NB4 (cell line): ENCODE measurements around the gene ME3.

Experiments
- DNase-seq: peaks from one replicate; pipeline ENCODE4 v3.0.0; 2010; ENCODE audit warnings: low read depth
- H3K4me3 ChIP-seq: one replicate; pipeline ENCODE4 v1.5.1; 2011; ENCODE audit warnings: mild to moderate bottlenecking, low read depth, low read length, moderate library complexity
- MAX ChIP-seq: IDR thresholded peaks from 2 replicates; pipeline ENCODE4 v1.6.1; 2011; ENCODE audit warnings: low read depth, low read length
- MYC ChIP-seq: IDR thresholded peaks from 2 replicates; pipeline ENCODE4 v1.6.1; 2011; ENCODE audit warnings: low read depth, low read length
- POLR2A ChIP-seq: IDR thresholded peaks from 2 replicates; pipeline ENCODE4 v1.6.1; 2011; ENCODE audit warnings: mild to moderate bottlenecking; ENCODE audit not compliant: insufficient read length; ENCODE audit errors: extremely low read depth
- TF ChIP-seq, protein P1 (sequence below): IDR thresholded peaks from one replicate; pipeline ENCODE4 v1.5.1; 2012; ENCODE audit warnings: low read depth, low read length

ME3 gene

DNA sequence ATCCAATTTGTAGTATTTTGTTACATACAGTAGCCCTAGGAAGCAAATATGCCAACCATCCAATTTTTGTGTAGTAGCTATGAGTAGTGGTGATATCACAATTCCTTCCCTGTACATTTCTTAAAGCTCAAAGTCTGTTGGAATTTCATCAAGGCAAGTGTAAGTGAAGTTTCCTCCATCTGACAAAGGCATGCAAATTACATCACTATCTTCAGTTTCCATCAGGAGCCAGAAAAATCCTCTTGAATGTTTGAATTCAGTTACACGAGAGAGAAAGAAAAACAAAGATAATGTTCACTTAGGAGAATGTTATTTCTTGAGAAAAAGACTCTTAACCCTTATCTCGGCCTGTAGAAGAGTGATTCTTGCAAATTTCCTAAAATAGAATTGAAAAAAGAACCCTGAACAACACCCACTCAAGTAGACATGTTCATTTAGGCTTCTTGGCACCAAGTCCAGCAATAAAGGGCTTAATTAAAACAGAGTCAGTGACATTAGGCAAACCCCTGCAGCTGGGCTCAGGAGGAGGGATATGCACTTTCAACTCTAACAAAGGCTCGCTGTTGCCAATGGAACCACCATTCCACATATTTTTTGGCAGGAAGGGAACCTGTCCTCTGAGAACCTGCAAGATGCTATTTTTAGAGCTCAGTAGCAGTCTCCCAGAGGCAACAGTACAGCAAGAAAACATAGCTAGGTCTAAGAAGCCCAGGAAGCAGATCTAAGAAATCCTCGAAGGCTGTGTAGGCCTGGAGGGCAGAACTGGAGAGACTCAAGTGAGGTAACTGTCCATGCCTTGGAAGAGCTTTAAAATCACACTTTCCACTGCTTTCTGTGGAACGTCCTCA lies 153.1 kb downstream of the ME3 start:
- TF ChIP-seq, protein P1, sequence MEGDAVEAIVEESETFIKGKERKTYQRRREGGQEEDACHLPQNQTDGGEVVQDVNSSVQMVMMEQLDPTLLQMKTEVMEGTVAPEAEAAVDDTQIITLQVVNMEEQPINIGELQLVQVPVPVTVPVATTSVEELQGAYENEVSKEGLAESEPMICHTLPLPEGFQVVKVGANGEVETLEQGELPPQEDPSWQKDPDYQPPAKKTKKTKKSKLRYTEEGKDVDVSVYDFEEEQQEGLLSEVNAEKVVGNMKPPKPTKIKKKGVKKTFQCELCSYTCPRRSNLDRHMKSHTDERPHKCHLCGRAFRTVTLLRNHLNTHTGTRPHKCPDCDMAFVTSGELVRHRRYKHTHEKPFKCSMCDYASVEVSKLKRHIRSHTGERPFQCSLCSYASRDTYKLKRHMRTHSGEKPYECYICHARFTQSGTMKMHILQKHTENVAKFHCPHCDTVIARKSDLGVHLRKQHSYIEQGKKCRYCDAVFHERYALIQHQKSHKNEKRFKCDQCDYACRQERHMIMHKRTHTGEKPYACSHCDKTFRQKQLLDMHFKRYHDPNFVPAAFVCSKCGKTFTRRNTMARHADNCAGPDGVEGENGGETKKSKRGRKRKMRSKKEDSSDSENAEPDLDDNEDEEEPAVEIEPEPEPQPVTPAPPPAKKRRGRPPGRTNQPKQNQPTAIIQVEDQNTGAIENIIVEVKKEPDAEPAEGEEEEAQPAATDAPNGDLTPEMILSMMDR = no peak
- TF ChIP-seq POLR2A = no peak
- no peak for TF ChIP-seq MAX
- TF ChIP-seq MYC = no peak
- no peak overlapping the region for H3K4me3 ChIP-seq
- DNase-seq = no peak

GRCh38 chr11:86518211-86518610 lies 154.2 kb downstream of the ME3 start:
- TF ChIP-seq, protein P1 = no peak
- TF ChIP-seq MYC (no peak), MAX (no peak), POLR2A (no peak)
- DNase-seq = no peak
- H3K4me3 ChIP-seq = no peak overlapping the region

GRCh38 chr11:86517557-86517956 lies 154.9 kb downstream of the ME3 start:
- no peak overlapping the region for H3K4me3 ChIP-seq
- DNase-seq = no peak
- TF ChIP-seq MYC = no peak
- TF ChIP-seq, protein P1 = no peak

DNA sequence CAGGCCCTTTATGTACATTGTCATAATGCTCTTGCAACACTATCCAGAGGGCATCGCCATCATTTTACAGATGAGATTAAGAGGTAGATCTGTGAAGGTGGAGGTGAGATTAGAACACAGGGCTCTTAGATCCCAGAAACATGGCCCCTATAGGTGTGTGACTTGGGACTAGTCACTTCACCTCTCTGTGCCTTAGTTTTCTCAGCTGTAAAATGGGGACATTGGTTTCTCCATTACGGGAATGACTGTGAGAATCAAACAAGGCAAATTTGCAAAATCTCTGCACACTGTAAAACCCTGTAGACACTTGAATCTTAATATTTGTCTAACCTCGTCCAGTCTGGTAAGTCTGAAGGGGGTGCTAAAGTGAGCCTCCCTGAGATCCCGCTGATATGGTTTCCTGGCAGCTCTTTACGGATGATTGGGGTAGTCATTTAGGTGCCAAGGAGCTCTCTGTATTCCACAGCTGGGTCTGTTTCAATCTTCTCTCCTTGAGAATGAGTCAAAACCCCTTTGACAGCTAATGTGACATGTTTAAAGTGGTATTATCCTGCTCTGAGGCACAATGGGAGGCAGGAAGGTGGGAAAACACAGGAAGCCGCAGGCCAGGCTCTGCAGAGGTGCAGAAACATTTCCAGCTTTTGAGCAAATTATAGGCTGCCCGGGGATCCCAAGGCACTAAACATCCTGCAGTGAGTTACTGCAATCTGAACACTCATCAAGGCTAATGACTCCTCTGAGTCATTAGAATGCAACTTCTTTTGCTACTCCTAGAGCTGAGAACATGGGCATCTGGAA lies 156.9 kb downstream of the ME3 start:
- TF ChIP-seq MAX = no peak
- TF ChIP-seq, protein P1 = no peak
- TF ChIP-seq POLR2A = no peak
- TF ChIP-seq MYC = no peak
- no peak for DNase-seq
- no peak overlapping the region for H3K4me3 ChIP-seq

- no peak for TF ChIP-seq MAX
- TF ChIP-seq POLR2A = no peak
- no peak for TF ChIP-seq MYC
- TF ChIP-seq, protein P1 = no peak
- no peak for DNase-seq
Measured at GRCh38 chr11:86514453-86514852, 158.0 kb downstream of the ME3 start.

More at GRCh38 chr11:86514453-86514852, 158.0 kb downstream of the ME3 start:
- H3K4me3 ChIP-seq = no peak overlapping the region
